ENCODE results near the gene CMTR1. TPM values are rescaled to one million over a fixed set of nuclear protein-coding genes. Genes with fewer than 3 reads are reported as not detected.

Gene CMTR1
- 10 to 100 TPM; 66.8 to 69.6 TPM for total RNA-seq

GRCh38 chr6:37432916-37433656 lies at the start of gene CMTR1:
Gene CMTR1, plus strand, starts transcription at chr6:37433221. Its CDS starts 2,409 bp downstream, at chr6:37435630.

GRCh38 chr6:37499433-37500293 lies 66.6 kb downstream of the CMTR1 start, which contains the start of gene CCDC167:
Gene CCDC167, minus strand, starts transcription at chr6:37499893. Its CDS starts 30 bp downstream, at chr6:37499863.

Other genes starting within 250 kb of the CMTR1 start
- gene TBC1D22B, start 175.4 kb upstream of the CMTR1 start, total RNA-seq = 1 to 10 TPM; 9.7 to 10.0 TPM
- gene TMEM217, start 175.1 kb upstream of the CMTR1 start, total RNA-seq = 1 to 10 TPM in 1 of 2 donors, under 1 TPM in 1; 0.33 to 2.4 TPM
- 10 to 100 TPM; 18.9 to 24.6 TPM for gene RNF8, start 79.2 kb upstream of the CMTR1 start, total RNA-seq
- 10 to 100 TPM; 23.4 to 33.0 TPM for gene CCDC167, start 66.7 kb downstream of the CMTR1 start, total RNA-seq

Measured in melanocyte of skin (primary cell).